ENCODE results near the gene BEND7. TPM values are rescaled to one million over a fixed set of nuclear protein-coding genes. Genes with fewer than 3 reads are reported as not detected.
"Not testable (repeated sequence)": the region's sequence is repeated elsewhere in the genome, so short reads cannot be mapped to it uniquely, and the experiment has no call there.

The BEND7 gene
- total and polyA plus RNA-seq, 5 donors, result 7.1 to 17.4 (median 14.3) TPM

DNA sequence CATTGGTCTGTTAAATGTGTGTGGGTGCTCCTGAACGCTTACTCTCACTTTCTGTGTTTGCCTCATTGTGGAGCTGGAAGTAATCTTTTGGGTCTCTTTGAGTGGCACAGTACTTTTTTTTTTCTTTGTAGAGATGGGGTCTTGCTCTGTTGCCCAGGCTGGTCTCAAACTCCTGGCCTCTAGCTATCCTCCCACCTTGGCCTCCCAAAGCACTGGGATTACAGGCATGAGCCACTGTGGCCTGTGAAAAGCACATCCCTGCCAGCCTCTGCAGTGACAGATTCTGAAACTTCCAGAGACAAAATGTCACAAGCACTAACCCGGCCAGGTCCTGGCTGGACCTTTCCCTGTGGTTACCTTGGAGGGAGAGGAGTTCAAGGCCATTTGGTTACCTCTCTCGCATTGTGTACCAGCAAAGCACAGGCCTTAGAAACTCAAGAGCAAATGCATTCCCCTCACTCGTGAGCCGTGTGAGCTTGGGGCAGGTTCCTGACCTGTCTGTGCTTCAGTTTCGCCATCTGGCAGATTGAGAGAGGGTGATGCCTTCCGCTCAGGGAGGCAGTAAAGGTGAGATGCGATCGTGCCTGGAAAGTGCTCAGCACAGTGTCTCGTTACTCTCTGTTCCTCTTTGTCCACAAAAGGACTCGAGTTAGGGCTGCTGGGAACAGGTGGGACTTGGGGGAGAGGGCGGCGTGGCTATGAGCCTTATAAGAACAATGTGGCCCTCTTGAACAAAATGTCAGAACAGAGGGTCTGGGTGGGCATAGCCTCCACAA is 108.1 kb downstream of the BEND7 start:
- no peak overlapping the region for H3K4me3 ChIP-seq (ENCODE audit: low read length)
- ATAC-seq (no peak), DNase-seq (no peak)
- H3K27me3 ChIP-seq (ENCODE audit: control insufficient read depth, insufficient read depth), result no peaks in the 10 kb centered on the region
- WGBS, result 88% methylated on average over 13 of the region's 13 CpGs
- H3K27ac ChIP-seq (ENCODE audit: low read length), result no peak overlapping the region
- H3K9me3 ChIP-seq (ENCODE audit: control insufficient read depth, low read length), result no peaks in the 10 kb centered on the region
- H3K4me1 ChIP-seq (ENCODE audit: control insufficient read depth, insufficient read depth, low read length), result no peaks in the 10 kb centered on the region
- intact Hi-C loops (cut with DNase I), result no loop called here

DNA sequence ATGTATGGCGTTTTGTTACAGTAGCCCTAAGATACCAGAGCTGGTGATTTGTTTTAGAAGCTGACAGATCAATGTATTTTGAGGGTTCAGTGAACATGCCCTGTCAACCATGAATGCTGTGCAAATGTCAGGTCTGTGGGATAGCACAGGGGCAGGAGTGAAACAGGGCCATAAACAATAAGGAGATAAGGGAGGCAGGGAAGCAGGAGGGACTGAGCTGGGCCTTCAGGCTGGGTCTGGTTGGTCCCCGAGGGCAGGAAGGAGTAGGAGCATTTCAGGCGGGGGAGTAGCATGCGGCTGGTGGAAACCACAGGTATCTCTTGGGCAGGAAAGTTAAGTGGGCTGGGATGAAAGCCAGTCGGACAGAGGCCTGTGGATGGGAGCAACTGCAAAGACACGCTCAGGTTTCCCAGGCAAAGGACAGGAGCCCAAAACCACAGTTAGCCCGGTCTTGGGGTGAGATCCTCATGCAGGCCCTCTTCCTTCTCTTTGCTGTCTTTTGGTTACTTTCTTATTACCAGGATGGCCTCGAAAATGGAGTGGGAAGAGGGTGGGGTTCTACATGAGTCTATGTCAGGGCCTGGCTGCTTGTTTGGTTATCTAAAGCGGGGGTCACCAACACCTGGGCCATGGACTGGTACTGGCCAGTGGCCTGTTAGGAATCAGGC is 111.2 kb downstream of the BEND7 start:
- DNase-seq, result no peak
- Histone ChIP-seq H3K4me1 (ENCODE audit: control insufficient read depth, insufficient read depth, low read length) (no peaks in the 10 kb centered on the region), H3K27ac (ENCODE audit: low read length) (no peak overlapping the region), H3K27me3 (ENCODE audit: control insufficient read depth, insufficient read depth) (no peaks in the 10 kb centered on the region), H3K9me3 (ENCODE audit: control insufficient read depth, low read length) (no peaks in the 10 kb centered on the region), H3K4me3 (ENCODE audit: low read length) (no peak overlapping the region)
- intact Hi-C loops (cut with DNase I), result no loop called here
- WGBS, result 86% methylated on average over 9 of the region's 9 CpGs
- ATAC-seq, result no peak

DNA sequence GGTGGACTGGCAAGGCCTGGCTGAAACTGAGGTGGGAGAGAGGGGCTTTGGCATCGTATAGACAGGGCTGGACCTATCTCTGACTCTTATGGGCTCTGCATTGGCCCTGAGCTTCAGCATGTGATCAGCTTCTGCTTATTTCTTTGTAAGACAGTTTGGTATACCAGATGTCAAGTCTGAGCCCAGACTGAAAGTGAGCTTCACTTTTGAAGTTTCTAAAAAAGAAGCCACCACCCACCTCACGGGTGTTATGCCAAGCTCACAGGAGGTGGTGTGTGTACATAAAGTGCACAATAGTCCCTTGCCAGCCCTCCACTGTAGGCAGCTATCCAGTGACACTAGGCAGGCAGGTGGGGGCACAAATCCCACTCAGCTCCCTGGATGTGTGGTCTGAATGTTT is 112.1 kb downstream of the BEND7 start:
- intact Hi-C loops (cut with DNase I), result no loop called here

DNA sequence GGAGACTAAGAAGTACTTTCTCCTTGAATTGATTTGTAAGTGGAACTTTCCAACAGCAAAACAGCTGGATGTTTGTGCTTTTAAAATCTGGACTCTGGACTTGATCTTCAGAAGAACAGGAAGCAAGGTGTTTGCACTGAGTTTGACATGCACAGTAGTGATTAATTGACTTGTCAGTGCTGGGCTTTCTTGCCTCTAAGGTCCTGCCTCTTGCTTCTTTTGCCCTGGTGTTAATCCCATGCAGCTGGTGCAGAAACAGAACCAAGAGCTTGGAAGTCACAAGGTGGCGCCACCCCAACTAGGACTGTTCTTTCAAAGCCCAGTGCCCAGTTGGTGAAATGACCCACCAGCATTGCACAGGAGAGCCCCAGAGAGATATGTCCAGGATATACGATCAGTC is 114.0 kb downstream of the BEND7 start:
- 55% methylated on average over 2 of the region's 2 CpGs for WGBS
- DNase-seq, result no peak
- no peak overlapping the region for H3K27ac ChIP-seq (ENCODE audit: low read length)
- H3K9me3 ChIP-seq (ENCODE audit: control insufficient read depth, low read length), result no peaks in the 10 kb centered on the region
- no peaks in the 10 kb centered on the region for H3K27me3 ChIP-seq (ENCODE audit: control insufficient read depth, insufficient read depth)
- intact Hi-C loops (cut with DNase I), result no loop called here
- no peak overlapping the region for H3K4me3 ChIP-seq (ENCODE audit: low read length)
- ATAC-seq, result no peak
- H3K4me1 ChIP-seq (ENCODE audit: control insufficient read depth, insufficient read depth, low read length), result no peaks in the 10 kb centered on the region

More for the DNA sequence above, 112.1 kb downstream of the BEND7 start:
- ATAC-seq (no peak), DNase-seq (no peak)
- no peaks in the 10 kb centered on the region for H3K27me3 ChIP-seq (ENCODE audit: control insufficient read depth, insufficient read depth)
- WGBS, result 86% methylated on average over 2 of the region's 2 CpGs
- no peaks in the 10 kb centered on the region for H3K4me1 ChIP-seq (ENCODE audit: control insufficient read depth, insufficient read depth, low read length)
- H3K27ac ChIP-seq (ENCODE audit: low read length), result no peak overlapping the region
- no peak overlapping the region for H3K4me3 ChIP-seq (ENCODE audit: low read length)
- H3K9me3 ChIP-seq (ENCODE audit: control insufficient read depth, low read length), result no peaks in the 10 kb centered on the region

DNA sequence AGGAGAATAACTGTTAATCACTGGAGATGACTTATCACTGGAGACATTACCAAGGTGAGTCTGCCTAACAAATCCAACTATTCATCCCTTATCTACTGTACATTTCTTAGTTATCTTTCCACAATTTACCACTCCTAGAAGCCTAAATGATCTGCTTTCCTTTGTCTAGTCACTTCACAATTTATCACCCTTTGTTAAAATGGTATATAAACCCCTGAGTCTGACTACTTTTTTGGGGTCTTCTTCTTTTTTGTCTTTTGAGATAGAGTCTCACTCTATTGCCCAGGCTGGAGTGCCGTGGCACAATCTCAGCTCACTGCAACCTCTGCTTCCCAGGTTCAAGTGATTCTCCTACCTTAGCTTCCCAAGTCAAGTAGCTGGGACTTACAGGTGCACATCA is 114.7 kb downstream of the BEND7 start:
- H3K27ac ChIP-seq (ENCODE audit: low read length), result no peak overlapping the region
- intact Hi-C loops (cut with DNase I), result no loop called here
- H3K4me1 ChIP-seq (ENCODE audit: control insufficient read depth, insufficient read depth, low read length), result no peaks in the 10 kb centered on the region
- H3K9me3 ChIP-seq (ENCODE audit: control insufficient read depth, low read length), result no peaks in the 10 kb centered on the region
- 74% methylated on average over 1 of the region's 1 CpG for WGBS
- H3K27me3 ChIP-seq (ENCODE audit: control insufficient read depth, insufficient read depth), result no peaks in the 10 kb centered on the region
- ATAC-seq, result no peak
- no peak overlapping the region for H3K4me3 ChIP-seq (ENCODE audit: low read length)
- DNase-seq, result no peak

DNA sequence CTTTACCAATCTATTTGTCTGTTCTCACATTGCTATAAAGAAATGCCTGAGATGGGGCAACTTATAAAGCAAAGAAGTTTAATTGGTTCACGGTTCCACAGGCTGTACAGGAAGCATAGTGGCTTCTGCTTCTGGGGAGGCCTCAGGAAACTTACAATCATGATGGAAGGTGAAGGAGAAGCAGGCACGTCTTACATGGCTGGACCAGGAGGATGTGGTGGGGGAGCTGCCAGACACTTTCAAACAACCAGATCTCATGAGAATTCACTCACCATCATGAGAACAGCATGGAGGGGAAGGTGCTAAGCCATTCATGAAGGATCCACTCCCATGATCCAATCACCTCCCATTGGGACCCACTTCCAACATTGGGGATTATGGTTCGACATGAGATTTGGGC is 115.9 kb downstream of the BEND7 start:
- DNase-seq, result no peak
- ATAC-seq, result no peak
- H3K4me3 ChIP-seq (ENCODE audit: low read length), result no peak overlapping the region
- H3K4me1 ChIP-seq (ENCODE audit: control insufficient read depth, insufficient read depth, low read length), result no peaks in the 10 kb centered on the region
- WGBS, result 82% methylated on average over 3 of the region's 3 CpGs
- intact Hi-C loops (cut with DNase I), result no loop called here
- H3K27me3 ChIP-seq (ENCODE audit: control insufficient read depth, insufficient read depth), result no peaks in the 10 kb centered on the region
- no peak overlapping the region for H3K27ac ChIP-seq (ENCODE audit: low read length)
- H3K9me3 ChIP-seq (ENCODE audit: control insufficient read depth, low read length), result no peaks in the 10 kb centered on the region

DNA sequence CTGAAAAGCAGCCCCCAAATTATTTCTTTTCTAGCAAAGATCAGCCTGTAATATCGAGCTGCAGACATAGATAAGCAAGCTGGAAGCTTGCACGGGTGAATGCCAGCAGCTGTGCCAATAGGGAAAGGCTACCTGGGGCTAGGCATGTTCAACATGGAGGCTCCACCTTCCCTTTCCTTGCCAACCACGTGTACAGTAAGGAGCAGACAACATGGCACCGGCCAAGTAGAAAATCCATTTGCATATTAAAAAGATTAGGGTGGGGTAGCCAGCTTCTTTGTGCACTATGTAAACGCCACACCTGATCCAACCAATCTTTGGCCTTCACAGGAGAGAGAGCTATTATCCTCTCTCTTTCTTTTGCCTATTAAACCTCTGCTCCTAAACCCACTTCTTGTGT is 124.0 kb downstream of the BEND7 start:
- ATAC-seq, result no peak
- Histone ChIP-seq H3K4me1 (ENCODE audit: control insufficient read depth, insufficient read depth, low read length) (no peaks in the 10 kb centered on the region), H3K9me3 (ENCODE audit: control insufficient read depth, low read length) (no peaks in the 10 kb centered on the region), H3K4me3 (ENCODE audit: low read length) (no peak overlapping the region), H3K27ac (ENCODE audit: low read length) (no peak overlapping the region), H3K27me3 (ENCODE audit: control insufficient read depth, insufficient read depth) (no peaks in the 10 kb centered on the region)
- 50% methylated on average over 5 of the region's 5 CpGs for WGBS
- intact Hi-C loops (cut with DNase I), result no loop called here
- no peak for DNase-seq

DNA sequence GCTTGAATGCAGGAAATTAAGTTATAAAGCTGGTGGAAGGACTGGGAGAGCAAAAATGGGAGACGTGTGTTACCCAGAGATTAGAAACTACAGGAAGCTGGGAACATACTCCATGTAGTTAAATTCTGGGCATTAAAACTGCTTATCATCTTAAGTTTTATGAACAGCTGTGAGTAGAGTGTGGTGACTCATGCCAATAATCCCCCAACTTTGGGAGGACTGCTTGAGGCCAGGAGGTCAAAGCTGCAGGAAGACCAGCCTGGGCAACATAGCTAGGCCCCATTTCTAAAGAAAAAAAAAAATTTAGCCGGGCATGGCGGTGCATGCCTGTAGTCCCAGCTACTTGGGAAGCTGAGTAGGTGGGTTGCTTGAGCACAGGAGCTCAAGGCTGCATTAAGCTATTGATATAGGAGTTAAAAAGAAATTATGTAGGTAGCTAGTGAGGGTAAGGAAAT is 124.5 kb downstream of the BEND7 start:
- Histone ChIP-seq H3K27ac (ENCODE audit: low read length) (no peak overlapping the region), H3K27me3 (ENCODE audit: control insufficient read depth, insufficient read depth) (no peaks in the 10 kb centered on the region), H3K9me3 (ENCODE audit: control insufficient read depth, low read length) (no peaks in the 10 kb centered on the region), H3K4me1 (ENCODE audit: control insufficient read depth, insufficient read depth, low read length) (no peaks in the 10 kb centered on the region), H3K4me3 (ENCODE audit: low read length) (no peak overlapping the region)
- DNase-seq, result no peak
- no peak for ATAC-seq
- intact Hi-C loops (cut with DNase I), result no loop called here
- 76% methylated on average over 3 of the region's 3 CpGs for WGBS

DNA sequence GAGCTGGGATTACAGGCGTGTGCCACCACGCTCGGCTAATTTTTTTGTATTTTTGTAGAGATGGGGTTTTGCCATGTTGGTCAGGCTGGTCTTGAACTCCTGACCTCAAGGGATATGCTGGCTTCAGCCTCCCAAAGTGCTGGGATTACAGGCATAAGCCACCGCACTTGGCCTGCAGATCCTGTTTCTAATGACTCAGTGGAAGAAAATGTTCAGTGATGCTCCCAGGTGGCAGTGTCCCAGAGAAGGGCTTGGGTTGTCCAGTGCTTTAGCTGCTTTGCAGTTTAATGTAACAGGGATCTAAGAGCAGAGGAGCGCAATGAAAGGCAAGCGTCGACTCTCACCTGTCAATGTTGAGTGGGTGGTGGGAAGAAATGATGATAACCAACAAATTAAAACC is 125.4 kb downstream of the BEND7 start:
- WGBS, result 83% methylated on average over 7 of the region's 7 CpGs
- ATAC-seq; H3K4me3 ChIP-seq (ENCODE audit: low read length); H3K9me3 ChIP-seq (ENCODE audit: control insufficient read depth, low read length); DNase-seq; H3K27ac ChIP-seq (ENCODE audit: low read length); H3K27me3 ChIP-seq (ENCODE audit: control insufficient read depth, insufficient read depth); intact Hi-C loops (cut with DNase I); H3K4me1 ChIP-seq (ENCODE audit: control insufficient read depth, insufficient read depth, low read length): not testable (repeated sequence)

DNA sequence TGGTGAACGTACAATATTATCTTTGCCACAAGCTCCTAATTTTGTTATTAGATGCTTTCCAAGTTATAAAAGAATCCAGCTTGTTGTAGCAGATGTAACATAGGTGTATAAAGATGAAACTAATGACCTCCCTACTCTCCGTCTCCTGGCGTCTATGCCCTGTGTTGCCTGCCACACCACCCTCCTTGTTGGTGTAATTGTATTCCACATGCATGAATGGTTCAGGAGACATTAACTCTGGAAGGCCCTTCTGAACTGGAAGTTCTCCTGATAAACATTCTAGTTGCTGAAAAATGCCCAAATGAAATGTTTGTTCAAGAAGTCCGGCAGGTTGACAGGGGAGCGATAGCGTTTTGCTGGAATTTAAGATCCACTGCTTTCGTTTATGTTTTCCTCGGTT is 126.8 kb downstream of the BEND7 start:
- H3K27me3 ChIP-seq (ENCODE audit: control insufficient read depth, insufficient read depth), result no peaks in the 10 kb centered on the region
- H3K9me3 ChIP-seq (ENCODE audit: control insufficient read depth, low read length), result no peaks in the 10 kb centered on the region
- WGBS, result 76% methylated on average over 8 of the region's 8 CpGs
- DNase-seq (no peak), ATAC-seq (no peak)
- no peak overlapping the region for H3K27ac ChIP-seq (ENCODE audit: low read length)
- intact Hi-C loops (cut with DNase I), result no loop called here
- no peak overlapping the region for H3K4me3 ChIP-seq (ENCODE audit: low read length)
- no peaks in the 10 kb centered on the region for H3K4me1 ChIP-seq (ENCODE audit: control insufficient read depth, insufficient read depth, low read length)

DNA sequence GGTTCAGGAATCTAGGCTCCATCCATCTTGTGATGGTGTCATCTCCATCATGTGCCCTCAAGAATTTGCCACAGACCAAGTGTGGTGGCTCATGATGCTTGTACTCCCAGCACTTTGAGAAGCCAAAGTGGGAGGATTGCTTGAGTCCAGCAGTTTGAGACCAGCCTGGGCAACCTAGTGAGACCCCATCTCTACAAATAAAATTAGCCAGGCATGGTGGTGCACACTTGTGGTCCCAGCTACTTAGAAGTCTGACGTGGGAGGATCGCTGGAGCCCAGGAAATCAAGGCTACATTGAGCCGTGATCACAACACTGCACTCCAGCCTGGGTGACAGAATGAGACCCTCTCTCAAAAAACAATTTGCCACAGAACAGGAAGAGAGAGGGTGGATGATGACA is 127.7 kb downstream of the BEND7 start:
- H3K4me1 ChIP-seq (ENCODE audit: control insufficient read depth, insufficient read depth, low read length), result no peaks in the 10 kb centered on the region
- H3K27ac ChIP-seq (ENCODE audit: low read length), result no peak overlapping the region
- no peak for ATAC-seq

More for the DNA sequence above, 127.7 kb downstream of the BEND7 start:
- no peaks in the 10 kb centered on the region for H3K27me3 ChIP-seq (ENCODE audit: control insufficient read depth, insufficient read depth)
- no peaks in the 10 kb centered on the region for H3K9me3 ChIP-seq (ENCODE audit: control insufficient read depth, low read length)
- intact Hi-C loops (cut with DNase I), result no loop called here
- no peak for DNase-seq
- no peak overlapping the region for H3K4me3 ChIP-seq (ENCODE audit: low read length)
- WGBS, result 95% methylated on average over 3 of the region's 3 CpGs
